Muscle of back (tissue), 11 donors: ENCODE results near the gene RIT2. TPM values are rescaled to one million over a fixed set of nuclear protein-coding genes. Genes with fewer than 3 reads are reported as not detected.

Experiments
- DNase-seq, 3 donors: peaks; one replicate each; pipeline versions ENCODE4 v3.0.0 to v3.0.0-alpha.2; 2013
- polyA plus RNA-seq, 10 donors: library from polyadenylated mRNA; unstranded; fragments of 120-200 nt; gene quantifications; one replicate each; pipeline ENCODE4 v1.2.1, GENCODE V29; 2013; ENCODE audit not compliant: insufficient read length in 10 of 10

Gene RIT2
- polyA plus RNA-seq, 10 donors, result not detected

GRCh38 chr18:43013486-43013885 is 102.0 kb downstream of the RIT2 start:
- DNase-seq, result peak in 1 of 3 donors; percentile 22

- no peak for DNase-seq
These were observed 102.5 kb downstream of the RIT2 start for GRCh38 chr18:43012951-43013350.

- DNase-seq, result no peak
These were observed 104.9 kb downstream of the RIT2 start for GRCh38 chr18:43010611-43011010.

- DNase-seq, result peak in 1 of 3 donors; percentile 36
These were observed 105.8 kb downstream of the RIT2 start for GRCh38 chr18:43009674-43010073.

GRCh38 chr18:43007365-43007764 is 108.1 kb downstream of the RIT2 start:
- DNase-seq, result no peak

DNA sequence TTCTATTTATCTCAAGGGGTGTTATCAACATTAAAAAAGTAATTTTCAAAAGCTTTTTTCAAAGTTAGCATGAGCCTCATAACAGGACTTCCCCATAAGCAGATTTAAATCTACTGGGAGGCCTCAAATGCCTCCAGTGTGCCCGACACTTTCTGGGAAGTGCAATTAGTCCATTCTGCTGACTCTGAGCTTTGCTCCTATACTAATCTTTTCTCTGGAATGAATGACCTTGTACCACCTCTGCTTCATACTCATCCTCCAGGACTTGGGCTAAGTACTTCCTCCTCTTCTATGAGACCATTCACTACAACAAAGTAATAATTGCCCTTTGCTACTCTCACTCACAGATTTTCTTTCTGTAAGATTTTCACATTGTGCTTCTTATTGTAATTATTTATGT is 111.1 kb downstream of the RIT2 start:
- no peak for DNase-seq

GRCh38 chr18:43001821-43002220 is 113.7 kb downstream of the RIT2 start:
- no peak for DNase-seq

- no peak for DNase-seq
These were observed 118.7 kb downstream of the RIT2 start for GRCh38 chr18:42996824-42997223.

- no peak for DNase-seq
These were observed 135.1 kb downstream of the RIT2 start for GRCh38 chr18:42980426-42980825.

- DNase-seq, result no peak
These were observed 137.4 kb downstream of the RIT2 start for GRCh38 chr18:42977982-42978637.

DNA sequence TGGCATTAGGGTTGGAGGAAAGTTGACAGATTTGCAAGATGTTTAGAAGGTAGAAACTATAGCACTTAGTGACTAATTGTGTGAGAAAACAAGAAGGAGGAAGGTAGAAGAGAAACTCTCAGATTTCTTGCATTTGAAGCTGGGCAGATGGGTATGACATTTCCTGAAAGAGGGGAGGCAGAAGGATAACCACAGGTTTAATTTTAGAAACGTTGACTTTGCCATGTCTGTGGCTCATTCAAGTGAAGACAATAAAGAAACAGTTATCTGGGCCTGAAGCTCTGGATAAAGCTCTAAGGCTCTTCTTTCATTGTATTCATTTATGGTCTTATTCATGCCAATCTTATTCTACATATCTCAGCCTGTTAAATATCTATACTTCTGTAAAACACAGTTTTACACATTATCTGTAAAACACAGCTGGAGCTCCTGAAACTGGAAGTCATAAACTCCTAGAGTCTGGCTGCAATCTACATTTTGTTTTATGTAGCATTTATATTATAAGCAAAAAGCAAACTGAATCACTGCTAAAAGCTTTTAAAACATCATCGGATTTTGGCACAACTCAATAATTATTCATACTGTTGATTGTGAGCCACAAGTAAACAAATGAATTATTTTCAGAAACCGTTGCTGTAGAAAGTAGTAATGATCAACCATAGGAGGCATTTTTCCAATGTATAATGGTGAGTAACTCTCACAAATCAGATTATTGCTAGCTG is 138.5 kb downstream of the RIT2 start:
- peak in 1 of 3 donors; percentile 1 for DNase-seq

DNA sequence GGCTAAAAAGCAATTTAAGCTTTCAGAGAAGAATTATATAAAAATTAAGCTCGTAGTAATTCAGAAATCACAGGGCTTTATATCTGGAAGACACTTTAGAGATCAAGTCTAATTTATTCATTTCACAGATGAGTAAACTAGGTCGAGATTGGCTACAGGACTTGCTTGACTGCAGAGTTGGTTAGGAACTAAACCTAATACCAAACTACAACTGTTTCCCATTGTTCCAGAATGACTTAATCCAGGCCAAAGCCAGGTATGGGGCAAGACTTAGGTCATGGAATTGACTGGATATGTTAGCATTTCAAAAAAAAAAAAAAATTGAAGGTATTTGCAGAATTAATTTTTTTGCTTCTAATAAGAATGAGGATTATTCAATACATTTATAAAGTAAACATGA is 146.1 kb downstream of the RIT2 start:
- no peak for DNase-seq

GRCh38 chr18:42961298-42961697 is 154.2 kb downstream of the RIT2 start:
- DNase-seq, result no peak

DNA sequence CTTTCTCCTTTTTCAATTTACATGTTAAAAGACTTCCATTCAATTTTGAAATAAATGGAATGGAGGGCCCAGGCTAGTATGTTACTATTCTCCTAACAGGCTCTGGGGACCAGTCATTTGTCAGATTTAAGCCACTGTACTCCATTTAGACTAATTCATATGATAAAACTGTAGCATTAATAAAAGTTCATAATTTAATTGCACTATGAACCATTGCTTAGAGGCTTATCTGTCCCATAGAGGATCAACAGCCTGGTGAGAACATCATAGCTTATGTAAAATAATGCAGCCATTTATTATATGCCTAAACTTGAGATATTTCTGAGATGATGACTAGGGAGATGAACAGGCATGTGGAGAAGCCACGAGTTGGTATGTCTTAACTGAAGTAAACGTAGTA is 156.0 kb downstream of the RIT2 start:
- no peak for DNase-seq

GRCh38 chr18:42958353-42958752 is 157.1 kb downstream of the RIT2 start:
- no peak for DNase-seq

GRCh38 chr18:42956287-42956686 is 159.2 kb downstream of the RIT2 start:
- no peak for DNase-seq

GRCh38 chr18:42954887-42955286 is 160.6 kb downstream of the RIT2 start:
- DNase-seq, result no peak

DNA sequence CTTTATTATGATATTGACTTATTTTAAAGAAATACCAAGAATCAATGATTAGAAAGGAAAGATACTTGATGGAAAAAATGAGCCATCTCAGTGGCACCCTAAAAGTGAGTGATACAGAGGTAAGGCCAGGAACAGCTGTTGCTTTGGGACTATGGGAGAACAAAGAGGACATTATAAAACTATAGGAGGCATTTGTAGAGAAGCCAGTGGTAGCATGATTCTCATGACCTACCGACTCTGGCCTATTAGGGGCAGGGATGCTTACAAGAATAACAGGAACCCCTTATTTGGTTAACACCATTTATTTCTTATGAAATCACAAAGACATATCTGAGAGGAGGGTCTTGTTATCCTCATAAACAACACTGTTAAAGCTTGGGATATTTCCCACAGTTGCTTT is 162.2 kb downstream of the RIT2 start:
- no peak for DNase-seq

GRCh38 chr18:42950732-42951131 is 164.8 kb downstream of the RIT2 start:
- no peak for DNase-seq

DNA sequence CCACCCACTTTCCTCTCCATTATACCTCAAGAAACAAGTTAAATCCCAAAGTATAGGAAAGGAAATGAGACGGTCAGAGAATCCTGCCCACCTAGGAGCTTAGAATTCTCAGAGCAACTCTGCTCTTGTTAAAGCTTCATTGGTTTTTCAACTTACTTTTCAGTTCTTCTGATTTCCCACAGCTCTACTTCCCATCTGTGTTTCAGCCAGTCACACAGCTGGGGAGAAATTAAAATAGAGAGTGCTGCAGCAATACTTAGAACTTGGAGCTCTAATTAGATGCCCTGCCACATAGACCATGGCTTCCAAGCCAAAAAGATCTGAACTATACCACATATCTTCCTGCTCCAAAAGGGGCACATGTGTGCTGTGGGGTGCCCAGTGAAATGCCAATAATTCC is 166.7 kb downstream of the RIT2 start:
- DNase-seq, result no peak

DNA sequence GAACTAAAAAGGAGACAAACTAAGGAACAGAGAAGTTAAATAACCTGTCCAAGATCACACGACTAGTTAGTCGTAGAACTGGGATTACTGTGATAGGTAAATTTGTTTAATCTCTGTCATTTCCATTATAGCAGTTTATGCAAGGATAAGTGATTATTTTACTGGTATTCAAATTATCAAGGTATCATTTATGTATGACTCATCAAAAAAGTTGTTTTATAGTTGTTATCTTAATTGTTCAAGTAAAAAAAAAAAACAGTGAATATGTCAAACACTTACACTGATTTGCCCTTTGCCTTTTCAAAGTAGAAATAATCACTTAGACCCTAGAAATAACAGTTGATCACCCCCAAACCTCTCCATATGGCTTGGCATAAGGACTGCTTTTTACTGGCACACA is 173.6 kb downstream of the RIT2 start:
- DNase-seq, result no peak

GRCh38 chr18:42941021-42941420 is 174.5 kb downstream of the RIT2 start:
- no peak for DNase-seq

GRCh38 chr18:42937436-42937835 is 178.0 kb downstream of the RIT2 start:
- DNase-seq, result no peak

GRCh38 chr18:42936289-42936688 is 179.2 kb downstream of the RIT2 start:
- no peak for DNase-seq
